ENCODE results near the gene MYT1. TPM values are rescaled to one million over a fixed set of nuclear protein-coding genes. Genes with fewer than 3 reads are reported as not detected.

The MYT1 gene
- total and polyA plus RNA-seq, 2 of the 13 experiments (the other 11 are each of a cell fraction or from before 2014, with no cell fraction given): 0.58 to 2.5 TPM

- 0 out of 2 replicates have a peak, but pooled peaks have one; percentile 5 for TF ChIP-seq ZBTB39 (CRISPR knock-in tag; IDR thresholded peaks at IDR 0.05)
- TF ChIP-seq NFAT5 (CRISPR knock-in tag; IDR thresholded peaks at IDR 0.05): 0 out of 2 replicates have a peak, but pooled peaks have one; percentile 23
- TF ChIP-seq, protein P1, sequence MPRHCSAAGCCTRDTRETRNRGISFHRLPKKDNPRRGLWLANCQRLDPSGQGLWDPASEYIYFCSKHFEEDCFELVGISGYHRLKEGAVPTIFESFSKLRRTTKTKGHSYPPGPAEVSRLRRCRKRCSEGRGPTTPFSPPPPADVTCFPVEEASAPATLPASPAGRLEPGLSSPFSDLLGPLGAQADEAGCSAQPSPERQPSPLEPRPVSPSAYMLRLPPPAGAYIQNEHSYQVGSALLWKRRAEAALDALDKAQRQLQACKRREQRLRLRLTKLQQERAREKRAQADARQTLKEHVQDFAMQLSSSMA (CRISPR knock-in tag; IDR thresholded peaks at IDR 0.05): peak; percentile 81; the same call in 1 of the 2 replicates
- TF ChIP-seq ZNF501 (CRISPR knock-in tag; IDR thresholded peaks at IDR 0.05): no peak
- TF ChIP-seq IKZF1 (IDR thresholded peaks at IDR 0.05): no peak
- TF ChIP-seq ZBTB33 (CRISPR knock-in tag; IDR thresholded peaks at IDR 0.05): 0 out of 2 replicates have a peak, but pooled peaks have one; percentile 35
- 0 out of 2 replicates have a peak, but pooled peaks have one; percentile 50 for TF ChIP-seq DNMT1 (CRISPR knock-in tag; IDR thresholded peaks at IDR 0.05)
- TF ChIP-seq, protein P2, sequence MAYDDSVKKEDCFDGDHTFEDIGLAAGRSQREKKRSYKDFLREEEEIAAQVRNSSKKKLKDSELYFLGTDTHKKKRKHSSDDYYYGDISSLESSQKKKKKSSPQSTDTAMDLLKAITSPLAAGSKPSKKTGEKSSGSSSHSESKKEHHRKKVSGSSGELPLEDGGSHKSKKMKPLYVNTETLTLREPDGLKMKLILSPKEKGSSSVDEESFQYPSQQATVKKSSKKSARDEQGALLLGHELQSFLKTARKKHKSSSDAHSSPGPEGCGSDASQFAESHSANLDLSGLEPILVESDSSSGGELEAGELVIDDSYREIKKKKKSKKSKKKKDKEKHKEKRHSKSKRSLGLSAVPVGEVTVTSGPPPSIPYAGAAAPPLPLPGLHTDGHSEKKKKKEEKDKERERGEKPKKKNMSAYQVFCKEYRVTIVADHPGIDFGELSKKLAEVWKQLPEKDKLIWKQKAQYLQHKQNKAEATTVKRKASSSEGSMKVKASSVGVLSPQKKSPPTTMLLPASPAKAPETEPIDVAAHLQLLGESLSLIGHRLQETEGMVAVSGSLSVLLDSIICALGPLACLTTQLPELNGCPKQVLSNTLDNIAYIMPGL (CRISPR knock-in tag; IDR thresholded peaks at IDR 0.05; ENCODE audit: borderline replicate concordance in 1 of 2, low read depth in 1 of 2): 0 out of 4 replicates have a peak, but pooled peaks of 1 of the 2 experiments have one; percentile 39
- peak; percentile 30 for TF ChIP-seq HNRNPLL (IDR thresholded peaks at IDR 0.05; ENCODE audit: low read depth, low read length, poor library complexity, severe bottlenecking)
- no peak for TF ChIP-seq EED (CRISPR knock-in tag; IDR thresholded peaks at IDR 0.05)
- TF ChIP-seq, protein P3, sequence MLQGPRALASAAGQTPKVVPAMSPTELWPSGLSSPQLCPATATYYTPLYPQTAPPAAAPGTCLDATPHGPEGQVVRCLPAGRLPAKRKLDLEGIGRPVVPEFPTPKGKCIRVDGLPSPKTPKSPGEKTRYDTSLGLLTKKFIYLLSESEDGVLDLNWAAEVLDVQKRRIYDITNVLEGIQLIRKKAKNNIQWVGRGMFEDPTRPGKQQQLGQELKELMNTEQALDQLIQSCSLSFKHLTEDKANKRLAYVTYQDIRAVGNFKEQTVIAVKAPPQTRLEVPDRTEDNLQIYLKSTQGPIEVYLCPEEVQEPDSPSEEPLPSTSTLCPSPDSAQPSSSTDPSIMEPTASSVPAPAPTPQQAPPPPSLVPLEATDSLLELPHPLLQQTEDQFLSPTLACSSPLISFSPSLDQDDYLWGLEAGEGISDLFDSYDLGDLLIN (CRISPR knock-in tag; IDR thresholded peaks at IDR 0.05; ENCODE audit: borderline replicate concordance): 0 out of 2 replicates have a peak, but pooled peaks have one; percentile 17
- TF ChIP-seq, protein P4, sequence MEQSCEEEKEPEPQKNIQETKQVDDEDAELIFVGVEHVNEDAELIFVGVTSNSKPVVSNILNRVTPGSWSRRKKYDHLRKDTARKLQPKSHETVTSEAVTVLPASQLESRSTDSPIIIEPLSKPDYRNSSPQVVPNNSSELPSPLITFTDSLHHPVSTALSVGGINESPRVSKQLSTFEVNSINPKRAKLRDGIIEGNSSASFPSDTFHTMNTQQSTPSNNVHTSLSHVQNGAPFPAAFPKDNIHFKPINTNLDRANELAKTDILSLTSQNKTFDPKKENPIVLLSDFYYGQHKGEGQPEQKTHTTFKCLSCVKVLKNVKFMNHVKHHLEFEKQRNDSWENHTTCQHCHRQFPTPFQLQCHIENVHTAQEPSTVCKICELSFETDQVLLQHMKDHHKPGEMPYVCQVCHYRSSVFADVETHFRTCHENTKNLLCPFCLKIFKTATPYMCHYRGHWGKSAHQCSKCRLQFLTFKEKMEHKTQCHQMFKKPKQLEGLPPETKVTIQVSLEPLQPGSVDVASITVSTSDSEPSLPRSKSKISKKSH (CRISPR knock-in tag; IDR thresholded peaks at IDR 0.05; ENCODE audit: borderline replicate concordance): peak; percentile 75; the same call in 1 of the 2 replicates
Measured at GRCh38 chr20:64219730-64220129, 55.5 kb downstream of the MYT1 start (continued).

All from HepG2 (cell line).